Stimulated activated CD4-positive, alpha-beta T cell treated with anti-CD3 and anti-CD28 coated beads, Interleukin-4, amount 100 ng/mL, for 1 hour (primary cell): Measurements from ENCODE around the gene VANGL2.

Experiments
- DNase-seq: peaks from one replicate; pipeline ENCODE4 v3.0.0-alpha.2; 2020

The VANGL2 gene

GRCh38 chr1:160429125-160429561 is 28.8 kb downstream of the VANGL2 start:
- DNase-seq = no peak

GRCh38 chr1:160429702-160430535 is 29.6 kb downstream of the VANGL2 start:
- DNase-seq = no peak

- DNase-seq = no peak
Observed at GRCh38 chr1:160431006-160431405, 30.6 kb downstream of the VANGL2 start.

GRCh38 chr1:160431571-160431970 is 31.2 kb downstream of the VANGL2 start:
- no peak for DNase-seq

- DNase-seq = no peak
Observed at GRCh38 chr1:160432371-160432786, 32.0 kb downstream of the VANGL2 start.

GRCh38 chr1:160436966-160437365 is 36.6 kb downstream of the VANGL2 start:
- no peak for DNase-seq

- no peak for DNase-seq
Observed at GRCh38 chr1:160437432-160438316, 37.3 kb downstream of the VANGL2 start.

GRCh38 chr1:160438317-160438918 is 38.1 kb downstream of the VANGL2 start:
- DNase-seq = no peak

- no peak for DNase-seq
Observed at GRCh38 chr1:160438935-160439334, 38.6 kb downstream of the VANGL2 start.

GRCh38 chr1:160439718-160440117 is 39.4 kb downstream of the VANGL2 start:
- DNase-seq = no peak

- DNase-seq = no peak
Observed at GRCh38 chr1:160446945-160447600, 46.7 kb downstream of the VANGL2 start.

GRCh38 chr1:160449494-160449893 is 49.1 kb downstream of the VANGL2 start:
- DNase-seq = no peak

GRCh38 chr1:160451119-160451858 is 50.9 kb downstream of the VANGL2 start:
- DNase-seq = no peak

- no peak for DNase-seq
Observed at GRCh38 chr1:160451859-160452232, 51.5 kb downstream of the VANGL2 start.

GRCh38 chr1:160453443-160453842 is 53.1 kb downstream of the VANGL2 start:
- DNase-seq = no peak

GRCh38 chr1:160454371-160455152 is 54.2 kb downstream of the VANGL2 start:
- no peak for DNase-seq

GRCh38 chr1:160455153-160455517 is 54.8 kb downstream of the VANGL2 start:
- no peak for DNase-seq

- DNase-seq = no peak
Observed at GRCh38 chr1:160459056-160459455, 58.7 kb downstream of the VANGL2 start.

- DNase-seq = no peak
Observed at GRCh38 chr1:160459687-160460086, 59.3 kb downstream of the VANGL2 start.

- no peak for DNase-seq
Observed at GRCh38 chr1:160460214-160460642, 59.9 kb downstream of the VANGL2 start.

GRCh38 chr1:160460683-160461287 is 60.4 kb downstream of the VANGL2 start:
- no peak for DNase-seq
